ENCODE results near the gene COL27A1.

GRCh38 chr9:114264806-114265550 is 109.6 kb downstream of the COL27A1 start:
- TF ChIP-seq CTCF (conservative IDR thresholded peaks at IDR 0.05; ENCODE audit: low read length) (no peak), EZH2phosphoT487 (IDR thresholded peaks at IDR 0.05; ENCODE audit: borderline replicate concordance, low read depth, low read length) (no peak)
